Measurements from ENCODE around the gene COL16A1.
A peak's percentile ranks its signal among the peaks of the same experiment; 100 is the strongest.

The COL16A1 gene

GRCh38 chr1:31715087-31715872, 11.5 kb upstream of the COL16A1 start:
- Histone ChIP-seq H3K4me1 (ENCODE audit: control insufficient read depth, low read length) (peaks cover 14% of the 10 kb centered on the region), H3K36me3 (ENCODE audit: control insufficient read depth, low read length) (no peaks in the 10 kb centered on the region), H3F3A (ENCODE audit: control insufficient read depth, insufficient read depth) (no peaks in the 10 kb centered on the region), H3K27ac (ENCODE audit: low read depth, low read length) (no peak overlapping the region), H3K27me3 (ENCODE audit: control insufficient read depth, low read length) (peaks cover 62% of the 10 kb centered on the region), H3K4me2 (ENCODE audit: low read length) (peak overlapping the region; percentile 55), H3K79me2 (ENCODE audit: control insufficient read depth, low read length) (no peaks in the 10 kb centered on the region), H3K9me2 (replicated peaks; ENCODE audit: control insufficient read depth, low read length) (no peaks in the 10 kb centered on the region), H4K20me1 (ENCODE audit: control insufficient read depth, insufficient read depth, low read depth, low read length) (no peaks in the 10 kb centered on the region), H3K9me3 (ENCODE audit: control insufficient read depth, insufficient read depth, low read length) (no peaks in the 10 kb centered on the region), H3K4me3 (ENCODE audit: low read length) (no peak overlapping the region)
- TF ChIP-seq EZH2phosphoT487 (IDR thresholded peaks at IDR 0.05; ENCODE audit: borderline replicate concordance, low read length) (no peak), CTCF (IDR thresholded peaks at IDR 0.05; ENCODE audit: low read depth, low read length, poor library complexity, severe bottlenecking) (peak; percentile 51)

- peaks cover 14% of the 10 kb centered on the region for H3K4me1 ChIP-seq (ENCODE audit: control insufficient read depth, low read length)
- no peaks in the 10 kb centered on the region for H4K20me1 ChIP-seq (ENCODE audit: control insufficient read depth, insufficient read depth, low read depth, low read length)
- no peak overlapping the region; the same call in 1 of the 2 replicates for H3K4me3 ChIP-seq (ENCODE audit: low read length)
- no peaks in the 10 kb centered on the region for H3K9me3 ChIP-seq (ENCODE audit: control insufficient read depth, insufficient read depth, low read length)
- H3K36me3 ChIP-seq (ENCODE audit: control insufficient read depth, low read length) = no peaks in the 10 kb centered on the region
- no peaks in the 10 kb centered on the region for H3F3A ChIP-seq (ENCODE audit: control insufficient read depth, insufficient read depth)
- peaks cover 62% of the 10 kb centered on the region for H3K27me3 ChIP-seq (ENCODE audit: control insufficient read depth, low read length)
- H3K4me2 ChIP-seq (ENCODE audit: low read length) = peak overlapping the region; percentile 55
- no peak for TF ChIP-seq EZH2phosphoT487 (IDR thresholded peaks at IDR 0.05; ENCODE audit: borderline replicate concordance, low read length)
- peak; percentile 72 for TF ChIP-seq CTCF (IDR thresholded peaks at IDR 0.05; ENCODE audit: low read depth, low read length, poor library complexity, severe bottlenecking)
- no peaks in the 10 kb centered on the region for H3K79me2 ChIP-seq (ENCODE audit: control insufficient read depth, low read length)
- H3K9me2 ChIP-seq (replicated peaks; ENCODE audit: control insufficient read depth, low read length) = no peaks in the 10 kb centered on the region
- no peak overlapping the region for H3K27ac ChIP-seq (ENCODE audit: low read depth, low read length)
Observed at GRCh38 chr1:31714442-31715086, 10.7 kb upstream of the COL16A1 start.

GRCh38 chr1:31712630-31713029, 8.8 kb upstream of the COL16A1 start:
- H3K36me3 ChIP-seq (ENCODE audit: control insufficient read depth, low read length) = no peaks in the 10 kb centered on the region
- peaks cover 14% of the 10 kb centered on the region for H3K4me1 ChIP-seq (ENCODE audit: control insufficient read depth, low read length)
- H3K27me3 ChIP-seq (ENCODE audit: control insufficient read depth, low read length) = peaks cover 54% of the 10 kb centered on the region
- no peaks in the 10 kb centered on the region for H3K79me2 ChIP-seq (ENCODE audit: control insufficient read depth, low read length)
- TF ChIP-seq CTCF (IDR thresholded peaks at IDR 0.05; ENCODE audit: low read depth, low read length, poor library complexity, severe bottlenecking) (no peak), EZH2phosphoT487 (IDR thresholded peaks at IDR 0.05; ENCODE audit: borderline replicate concordance, low read length) (no peak)
- H3K27ac ChIP-seq (ENCODE audit: low read depth, low read length) = no peak overlapping the region
- H3K9me3 ChIP-seq (ENCODE audit: control insufficient read depth, insufficient read depth, low read length) = no peaks in the 10 kb centered on the region
- H4K20me1 ChIP-seq (ENCODE audit: control insufficient read depth, insufficient read depth, low read depth, low read length) = no peaks in the 10 kb centered on the region
- no peak overlapping the region for H3K4me3 ChIP-seq (ENCODE audit: low read length)
- no peak overlapping the region for H3K4me2 ChIP-seq (ENCODE audit: low read length)
- no peaks in the 10 kb centered on the region for H3F3A ChIP-seq (ENCODE audit: control insufficient read depth, insufficient read depth)
- no peaks in the 10 kb centered on the region for H3K9me2 ChIP-seq (replicated peaks; ENCODE audit: control insufficient read depth, low read length)

All from DOHH2 (cell line).